Nephron progenitor cell (in vitro differentiated cells): ENCODE data around the gene EXOC3L2.

Source experiments
- DNase-seq: peaks from one replicate; pipeline ENCODE4 v3.0.0; 2021
- H3K27ac Mint-ChIP-seq: 2 replicates; pipeline ENCODE4 v1.8.0; 2021; ENCODE audit warnings: mild to moderate bottlenecking, moderate library complexity, mixed read lengths
- H3K27me3 Mint-ChIP-seq: 2 replicates; pipeline ENCODE4 v1.8.0; 2021; ENCODE audit warnings: mild to moderate bottlenecking, low read depth, mixed read lengths; ENCODE audit not compliant: poor library complexity
- H3K36me3 Mint-ChIP-seq: 2 replicates; pipeline ENCODE4 v1.8.0; 2021; ENCODE audit warnings: low read depth, mixed read lengths
- H3K4me1 Mint-ChIP-seq: 2 replicates; pipeline ENCODE4 v1.8.0; 2021; ENCODE audit warnings: mixed read lengths
- H3K4me3 Mint-ChIP-seq: 2 replicates; pipeline ENCODE4 v1.8.0; 2021; ENCODE audit warnings: mild to moderate bottlenecking, moderate library complexity, mixed read lengths
- H3K9me3 Mint-ChIP-seq: 2 replicates; pipeline ENCODE4 v1.8.0; 2021; ENCODE audit warnings: mild to moderate bottlenecking, moderate library complexity, mixed read lengths
- TF ChIP-seq, protein P1 (sequence below): fragments of 200-600 bp; sonication (generic); IDR thresholded peaks from 2 replicates; pipeline ENCODE4 v1.5.0; 2021; ENCODE audit warnings: antibody characterized with exemption

Gene EXOC3L2

DNA sequence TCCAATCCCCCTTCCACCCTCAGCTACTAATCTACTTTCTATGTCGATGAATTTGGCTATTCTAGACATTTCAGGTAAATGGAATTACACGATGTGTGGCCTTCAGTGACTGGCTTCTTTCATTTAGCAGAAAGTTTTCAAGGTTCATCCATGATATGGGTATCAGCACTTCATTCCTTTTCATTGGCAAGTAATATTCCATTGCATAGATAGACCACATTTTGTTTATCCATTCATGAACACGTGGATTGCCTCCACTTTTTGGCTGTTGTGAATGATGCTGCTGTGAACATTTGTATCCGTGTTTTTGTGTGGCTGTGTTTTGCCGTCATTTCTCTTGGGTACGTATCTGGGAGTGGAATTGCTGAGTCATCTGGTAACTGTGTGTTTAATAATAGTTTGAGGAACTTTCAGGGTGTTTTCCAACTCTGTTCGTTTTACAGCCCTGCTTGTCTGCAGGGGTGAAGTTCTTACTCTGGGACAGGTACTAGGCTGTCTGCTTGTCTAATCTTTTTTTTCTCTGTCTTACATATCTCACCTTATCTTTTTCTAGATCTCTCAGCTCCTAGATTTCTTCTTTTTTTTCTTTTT lies 38.3 kb upstream of the EXOC3L2 start:
- Mint-ChIP-seq H3K27ac (no peak overlapping the region), H3K36me3 (peaks cover 77% of the 10 kb centered on the region), H3K4me1 (no peaks in the 10 kb centered on the region), H3K4me3 (no peak overlapping the region), H3K9me3 (peaks cover 9% of the 10 kb centered on the region), H3K27me3 (no peaks in the 10 kb centered on the region)
- DNase-seq: no peak
- TF ChIP-seq, protein P1, sequence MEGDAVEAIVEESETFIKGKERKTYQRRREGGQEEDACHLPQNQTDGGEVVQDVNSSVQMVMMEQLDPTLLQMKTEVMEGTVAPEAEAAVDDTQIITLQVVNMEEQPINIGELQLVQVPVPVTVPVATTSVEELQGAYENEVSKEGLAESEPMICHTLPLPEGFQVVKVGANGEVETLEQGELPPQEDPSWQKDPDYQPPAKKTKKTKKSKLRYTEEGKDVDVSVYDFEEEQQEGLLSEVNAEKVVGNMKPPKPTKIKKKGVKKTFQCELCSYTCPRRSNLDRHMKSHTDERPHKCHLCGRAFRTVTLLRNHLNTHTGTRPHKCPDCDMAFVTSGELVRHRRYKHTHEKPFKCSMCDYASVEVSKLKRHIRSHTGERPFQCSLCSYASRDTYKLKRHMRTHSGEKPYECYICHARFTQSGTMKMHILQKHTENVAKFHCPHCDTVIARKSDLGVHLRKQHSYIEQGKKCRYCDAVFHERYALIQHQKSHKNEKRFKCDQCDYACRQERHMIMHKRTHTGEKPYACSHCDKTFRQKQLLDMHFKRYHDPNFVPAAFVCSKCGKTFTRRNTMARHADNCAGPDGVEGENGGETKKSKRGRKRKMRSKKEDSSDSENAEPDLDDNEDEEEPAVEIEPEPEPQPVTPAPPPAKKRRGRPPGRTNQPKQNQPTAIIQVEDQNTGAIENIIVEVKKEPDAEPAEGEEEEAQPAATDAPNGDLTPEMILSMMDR: no peak

DNA sequence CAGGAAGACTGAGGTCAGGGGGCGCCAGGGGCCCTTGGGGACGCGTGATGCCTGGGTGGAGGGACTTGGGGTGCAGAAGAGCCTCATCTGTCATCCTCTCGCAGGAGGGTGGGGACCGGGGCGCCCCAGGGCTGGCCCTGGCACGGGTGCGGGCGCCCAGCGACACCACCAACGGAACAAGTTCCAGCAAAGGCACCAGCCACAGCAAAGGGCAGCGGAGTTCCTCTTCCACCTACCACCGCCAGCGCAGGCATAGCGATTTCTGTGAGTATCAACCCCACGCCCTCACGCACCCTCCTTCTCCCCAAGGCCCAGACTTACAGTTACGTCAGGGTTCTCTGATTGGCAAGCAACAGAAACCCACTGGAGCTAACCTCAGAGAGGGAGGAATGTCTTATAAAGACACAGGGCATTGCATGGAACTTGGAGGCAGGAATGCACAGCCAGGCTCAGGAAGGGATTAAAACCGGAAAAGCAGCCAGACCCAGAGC lies 35.3 kb upstream of the EXOC3L2 start:
- no peaks in the 10 kb centered on the region for H3K27me3 Mint-ChIP-seq
- peaks cover 9% of the 10 kb centered on the region for H3K9me3 Mint-ChIP-seq
- H3K36me3 Mint-ChIP-seq: peaks cover 69% of the 10 kb centered on the region
- no peak overlapping the region for H3K27ac Mint-ChIP-seq
- no peak for DNase-seq
- no peak overlapping the region for H3K4me3 Mint-ChIP-seq
- no peaks in the 10 kb centered on the region for H3K4me1 Mint-ChIP-seq
- TF ChIP-seq, protein P1: no peak

DNA sequence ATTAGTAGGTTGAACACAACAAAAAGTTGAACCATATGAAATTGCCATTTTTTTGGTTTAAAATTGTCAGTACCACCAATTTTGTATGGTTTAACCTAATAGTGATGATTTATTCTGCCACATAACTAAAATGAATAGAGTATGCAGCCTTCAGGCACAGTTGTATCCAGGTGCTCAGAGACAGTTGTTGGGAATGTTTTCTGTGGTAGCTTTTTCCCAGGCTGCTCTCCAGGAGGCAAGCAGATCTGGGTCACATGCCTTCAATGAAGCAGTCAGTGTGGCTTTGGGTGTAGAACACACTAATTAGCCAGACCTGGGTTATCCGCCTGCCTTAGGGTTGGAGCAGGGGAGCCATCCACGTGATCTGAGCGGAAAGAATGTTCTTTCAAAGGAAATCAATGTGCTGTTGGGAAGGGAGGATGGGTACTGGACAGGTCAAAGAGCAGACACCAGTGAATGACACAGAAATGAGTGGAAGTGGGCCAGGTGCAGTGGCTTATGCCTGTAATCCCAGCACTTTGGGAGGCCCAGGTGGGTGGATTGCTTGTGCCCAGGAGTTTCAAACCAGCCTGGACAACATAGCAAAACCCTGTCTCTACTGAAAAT lies 34.5 kb upstream of the EXOC3L2 start:
- Mint-ChIP-seq H3K4me1 (no peaks in the 10 kb centered on the region), H3K36me3 (peaks cover 64% of the 10 kb centered on the region), H3K9me3 (peaks cover 9% of the 10 kb centered on the region), H3K4me3 (no peak overlapping the region), H3K27me3 (no peaks in the 10 kb centered on the region), H3K27ac (no peak overlapping the region)
- TF ChIP-seq, protein P1: no peak
- DNase-seq: no peak

DNA sequence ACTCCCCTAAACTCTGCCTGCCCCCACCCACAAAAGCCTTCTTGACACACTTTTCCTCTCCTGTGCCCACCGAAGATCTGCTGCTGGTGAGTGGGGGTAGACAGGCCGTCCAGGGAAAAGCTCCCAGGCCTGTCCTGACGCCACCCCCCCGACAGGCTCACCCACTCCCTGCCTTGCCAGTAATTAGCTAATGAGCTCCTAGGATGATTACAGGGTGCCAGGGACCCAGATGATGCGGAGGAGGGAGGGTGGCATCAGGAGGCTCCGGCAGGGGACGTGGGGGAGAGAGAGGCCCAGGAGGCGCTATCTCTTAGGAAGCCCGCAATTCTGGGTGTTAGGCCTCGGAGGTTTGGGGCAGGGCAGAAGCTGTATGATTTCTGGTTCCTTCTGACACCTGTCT lies 32.9 kb upstream of the EXOC3L2 start:
- TF ChIP-seq, protein P1: no peak
- no peaks in the 10 kb centered on the region for H3K4me1 Mint-ChIP-seq
- no peak for DNase-seq
- no peak overlapping the region for H3K27ac Mint-ChIP-seq
- H3K27me3 Mint-ChIP-seq: no peaks in the 10 kb centered on the region
- H3K36me3 Mint-ChIP-seq: peaks cover 56% of the 10 kb centered on the region
- H3K9me3 Mint-ChIP-seq: peaks cover 3% of the 10 kb centered on the region
- no peak overlapping the region for H3K4me3 Mint-ChIP-seq

DNA sequence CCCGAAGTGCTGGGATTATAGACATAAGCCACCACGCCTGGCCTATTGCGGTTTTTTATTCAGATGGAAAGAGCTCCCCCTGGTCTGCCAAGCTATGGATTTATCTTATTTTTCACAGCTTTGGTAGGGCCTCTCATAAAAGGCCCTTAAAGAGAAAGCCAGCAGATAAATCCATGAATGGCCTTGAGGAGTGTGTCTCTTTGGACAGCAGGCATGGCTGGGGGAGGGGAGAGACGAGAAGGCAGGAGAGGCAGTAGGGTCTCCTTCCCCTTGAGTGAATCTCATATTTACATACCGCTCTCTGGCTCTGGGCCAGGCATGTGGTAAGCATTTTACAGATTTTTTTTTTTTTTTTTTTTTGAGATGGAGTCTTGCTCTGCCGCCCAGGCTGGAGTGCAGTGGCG lies 31.1 kb upstream of the EXOC3L2 start:
- H3K4me3 Mint-ChIP-seq: no peak overlapping the region
- no peaks in the 10 kb centered on the region for H3K9me3 Mint-ChIP-seq
- H3K27ac Mint-ChIP-seq: no peak overlapping the region
- TF ChIP-seq, protein P1: no peak
- H3K4me1 Mint-ChIP-seq: no peaks in the 10 kb centered on the region
- DNase-seq: no peak
- no peaks in the 10 kb centered on the region for H3K27me3 Mint-ChIP-seq
- H3K36me3 Mint-ChIP-seq: peaks cover 51% of the 10 kb centered on the region

DNA sequence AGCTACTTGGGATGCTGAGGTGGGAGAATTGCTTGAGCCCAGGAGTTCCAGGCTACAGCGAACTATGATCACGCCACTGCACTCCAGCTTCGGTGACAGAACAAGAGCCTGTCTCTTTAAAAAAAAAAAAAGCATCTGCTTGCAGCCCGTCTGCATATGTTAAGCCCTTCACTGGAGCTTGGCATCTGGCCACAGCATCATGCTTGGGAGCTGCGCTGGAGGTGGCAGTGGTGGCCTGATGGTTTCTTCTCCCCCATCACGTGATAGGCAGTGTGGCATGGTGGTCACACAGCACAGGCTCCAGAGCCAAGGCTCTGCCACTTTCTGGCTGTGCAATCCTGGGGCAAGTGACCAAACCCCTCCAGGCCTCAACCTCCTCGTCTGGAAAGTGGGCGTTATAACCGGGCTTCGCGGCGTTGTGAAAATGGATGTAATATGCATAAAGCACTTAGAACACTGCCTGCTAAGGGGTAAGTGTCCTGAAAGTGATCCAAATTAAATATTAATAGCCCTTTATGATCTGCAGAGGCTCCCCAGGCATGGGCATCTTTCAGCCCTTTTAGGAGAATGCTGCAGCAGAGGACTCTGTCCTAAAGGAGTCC lies 30.3 kb upstream of the EXOC3L2 start:
- Mint-ChIP-seq H3K4me1 (no peaks in the 10 kb centered on the region), H3K9me3 (no peaks in the 10 kb centered on the region), H3K36me3 (peaks cover 45% of the 10 kb centered on the region), H3K27ac (no peak overlapping the region), H3K27me3 (no peaks in the 10 kb centered on the region), H3K4me3 (no peak overlapping the region)
- TF ChIP-seq, protein P1: no peak
- DNase-seq: no peak
